Mesenchymal stem cell (in vitro differentiated cells and primary cell): ENCODE results near the gene SLC14A1.

Experiments
- DNase-seq: peaks from one replicate; pipeline ENCODE4 v3.0.0-alpha.2; 2013
- H2AFZ ChIP-seq: one replicate; pipeline ENCODE4 v1.6.1; 2013; ENCODE audit warnings: low read depth, mild to moderate bottlenecking, control low read depth, inconsistent platforms, low read length, moderate library complexity
- H2AK5ac ChIP-seq: 2 replicates; pipeline ENCODE4 v1.6.1; 2013; ENCODE audit warnings: low read length, moderate library complexity, mild to moderate bottlenecking, inconsistent platforms; ENCODE audit not compliant: severe bottlenecking
- H2BK120ac ChIP-seq: one replicate; pipeline ENCODE4 v1.6.1; 2013; ENCODE audit warnings: low read depth, mild to moderate bottlenecking, inconsistent platforms, low read length, moderate library complexity
- H2BK12ac ChIP-seq, 2 experiments: one replicate each; pipeline ENCODE4 v1.6.1; 2013; ENCODE audit warnings: inconsistent platforms in 2 of 2, low read length in 2 of 2, mild to moderate bottlenecking in 2 of 2, moderate library complexity in 2 of 2, control low read depth in 1 of 2
- H2BK15ac ChIP-seq: one replicate; pipeline ENCODE4 v1.6.1; 2013; ENCODE audit warnings: mild to moderate bottlenecking, low read depth, inconsistent platforms; ENCODE audit not compliant: poor library complexity, severe bottlenecking
- H2BK5ac ChIP-seq: 2 replicates; pipeline ENCODE4 v1.6.1; 2013; ENCODE audit warnings: low read depth, mild to moderate bottlenecking, low read length, control low read depth, inconsistent platforms; ENCODE audit not compliant: poor library complexity, severe bottlenecking
- H3K14ac ChIP-seq, 2 experiments: one replicate each; pipeline ENCODE4 v1.6.1; 2013; ENCODE audit warnings: inconsistent platforms in 2 of 2, low read length in 2 of 2, control low read depth in 1 of 2, mild to moderate bottlenecking in 1 of 2, moderate library complexity in 1 of 2
- H3K18ac ChIP-seq, 2 experiments: one replicate each; pipeline ENCODE4 v1.6.1; 2013; ENCODE audit warnings: inconsistent platforms in 2 of 2, low read length in 2 of 2, control low read depth in 1 of 2, low read depth in 1 of 2, mild to moderate bottlenecking in 1 of 2
- H3K23ac ChIP-seq, 2 experiments: one replicate each; pipeline ENCODE4 v1.6.1; 2013; ENCODE audit warnings: inconsistent platforms in 2 of 2, low read length in 2 of 2, mild to moderate bottlenecking in 2 of 2, moderate library complexity in 2 of 2, control low read depth in 1 of 2
- H3K27ac ChIP-seq: 2 replicates; pipeline ENCODE4 v1.5.1; 2013; ENCODE audit warnings: mild to moderate bottlenecking, moderate library complexity, low read length, control low read depth, inconsistent platforms; ENCODE audit not compliant: poor library complexity, severe bottlenecking
- H3K27me3 ChIP-seq, 2 experiments: 2 replicates each; pipeline versions ENCODE4 v1.6.1 to v1.7.0; 2013; ENCODE audit warnings: low read length in 2 of 2, mild to moderate bottlenecking in 2 of 2, moderate library complexity in 2 of 2, control low read depth in 1 of 2, inconsistent platforms in 1 of 2; ENCODE audit not compliant: control insufficient read depth in 1 of 2, insufficient read depth in 1 of 2
- H3K36me3 ChIP-seq, 2 experiments: 2 replicates each; pipeline versions ENCODE4 v1.6.1 to v1.7.0; 2013; ENCODE audit warnings: low read length in 2 of 2, control low read depth in 1 of 2, inconsistent platforms in 1 of 2, low read depth in 1 of 2, mild to moderate bottlenecking in 1 of 2; ENCODE audit not compliant: insufficient read depth in 2 of 2, control insufficient read depth in 1 of 2
- H3K4ac ChIP-seq, 2 experiments: one replicate each; pipeline ENCODE4 v1.6.1; 2013; ENCODE audit warnings: inconsistent platforms in 2 of 2, low read length in 2 of 2, mild to moderate bottlenecking in 2 of 2, moderate library complexity in 2 of 2, control low read depth in 1 of 2, low read depth in 1 of 2
- H3K4me1 ChIP-seq: 2 replicates; pipeline ENCODE4 v1.6.1; 2013; ENCODE audit warnings: low read depth, low read length, control low read depth; ENCODE audit not compliant: control insufficient read depth, insufficient read depth
- H3K4me2 ChIP-seq: 2 replicates; pipeline ENCODE4 v1.6.1; 2013; ENCODE audit warnings: low read length, mild to moderate bottlenecking, inconsistent platforms; ENCODE audit not compliant: poor library complexity, severe bottlenecking
- H3K4me3 ChIP-seq, 2 experiments: 2 replicates each; pipeline versions ENCODE4 v1.5.1 to v1.7.0; 2013; ENCODE audit warnings: low read length in 2 of 2, mild to moderate bottlenecking in 2 of 2, control low read depth in 1 of 2, low read depth in 1 of 2; ENCODE audit not compliant: insufficient read depth in 1 of 2
- H3K79me1 ChIP-seq: replicated peaks from 2 replicates; pipeline ENCODE4 v1.6.1; 2013; ENCODE audit warnings: mild to moderate bottlenecking, control low read depth, low read length, inconsistent platforms; ENCODE audit not compliant: poor library complexity, severe bottlenecking
- H3K9ac ChIP-seq: 2 replicates; pipeline ENCODE4 v1.7.0; 2013; ENCODE audit warnings: mild to moderate bottlenecking, low read length, moderate library complexity
- H3K9me3 ChIP-seq: 2 replicates; pipeline ENCODE4 v1.7.0; 2013; ENCODE audit warnings: mild to moderate bottlenecking, low read length; ENCODE audit not compliant: control insufficient read depth
- H4K8ac ChIP-seq: one replicate; pipeline ENCODE4 v1.6.1; 2013; ENCODE audit warnings: inconsistent platforms, mild to moderate bottlenecking, low read length, moderate library complexity
- H4K91ac ChIP-seq: one replicate; pipeline ENCODE4 v1.6.1; 2013; ENCODE audit warnings: mild to moderate bottlenecking, low read length, inconsistent platforms
- WGBS: methylation state at CpG from one replicate; pipeline ENCODE4 v1.1.7; 2013; ENCODE audit warnings: mixed read lengths; 5-methylcytosine and 5-hydroxymethylcytosine counted together

Gene SLC14A1

GRCh38 chr18:45712061-45712460 is 11.9 kb upstream of the SLC14A1 start:
- H4K91ac ChIP-seq, result no peak overlapping the region
- no peak for DNase-seq
- no peak overlapping the region for H3K18ac ChIP-seq
- no peaks in the 10 kb centered on the region for H3K79me1 ChIP-seq
- H4K8ac ChIP-seq, result no peak overlapping the region
- no peak overlapping the region for H3K4me2 ChIP-seq
- no peak overlapping the region for H3K23ac ChIP-seq
- H3K4me3 ChIP-seq, result no peak overlapping the region
- H3K36me3 ChIP-seq, result no peaks in the 10 kb centered on the region
- H3K4me1 ChIP-seq, result peaks cover 2% of the 10 kb centered on the region
- H3K9ac ChIP-seq, result no peak overlapping the region
- H2AK5ac ChIP-seq, result no peak overlapping the region
- no peaks in the 10 kb centered on the region for H3K27me3 ChIP-seq
- no peak overlapping the region for H2BK15ac ChIP-seq
- H2BK5ac ChIP-seq, result no peak overlapping the region
- no peak overlapping the region for H3K14ac ChIP-seq
- H2BK12ac ChIP-seq, result no peak overlapping the region
- no peak overlapping the region for H2AFZ ChIP-seq
- no peak overlapping the region for H2BK120ac ChIP-seq
- no peak overlapping the region for H3K27ac ChIP-seq
- peaks cover 16% of the 10 kb centered on the region for H3K9me3 ChIP-seq
- H3K4ac ChIP-seq, result no peak overlapping the region

GRCh38 chr18:45713239-45713638 is 10.7 kb upstream of the SLC14A1 start:
- no peak overlapping the region for H3K14ac ChIP-seq
- no peak for DNase-seq
- H2BK120ac ChIP-seq, result no peak overlapping the region

DNA sequence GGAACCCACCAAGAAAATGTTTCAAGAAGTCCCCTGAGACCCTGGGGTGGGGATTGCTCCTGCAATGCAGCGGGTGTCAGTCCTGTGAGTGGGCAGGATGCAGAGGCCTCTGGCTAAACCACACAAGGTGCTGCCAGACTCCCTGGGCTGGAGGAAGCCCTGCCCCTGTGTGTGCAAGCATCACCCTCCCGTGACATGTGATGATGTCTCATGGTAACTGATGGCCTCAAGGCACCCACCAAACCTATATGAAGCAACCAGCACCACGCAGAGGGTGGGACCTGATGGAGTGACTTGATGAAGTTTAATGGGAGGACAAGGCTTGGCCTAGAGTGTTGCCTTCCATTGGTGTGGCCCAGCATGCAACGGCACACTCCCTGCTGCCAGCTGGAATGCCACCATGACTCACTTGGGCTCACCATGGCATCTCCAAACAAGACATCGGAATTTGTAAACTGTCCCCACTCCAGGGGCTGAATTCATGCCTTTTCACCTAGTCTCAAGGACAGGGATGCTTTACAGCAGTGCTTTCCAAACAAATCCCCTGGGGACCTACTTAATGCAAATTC is 8.7 kb upstream of the SLC14A1 start:
- H3K4me2 ChIP-seq, result no peak overlapping the region
- no peak overlapping the region for H2BK15ac ChIP-seq
- 92% methylated on average over 5 of the region's 5 CpGs for WGBS
- no peak for DNase-seq
- peak overlapping the region in 1 of 2 experiments; percentile 54 for H3K18ac ChIP-seq
- H3K27ac ChIP-seq, result no peak overlapping the region
- H3K27me3 ChIP-seq, result no peaks in the 10 kb centered on the region
- H3K36me3 ChIP-seq, result no peaks in the 10 kb centered on the region
- H3K4me3 ChIP-seq, result no peak overlapping the region
- peak overlapping the region; percentile 78 for H4K91ac ChIP-seq
- H3K9ac ChIP-seq, result no peak overlapping the region
- H2BK5ac ChIP-seq, result no peak overlapping the region
- H3K23ac ChIP-seq, result no peak overlapping the region
- H3K4me1 ChIP-seq, result peaks cover 7% of the 10 kb centered on the region
- no peak overlapping the region for H2AFZ ChIP-seq
- no peak overlapping the region for H2BK120ac ChIP-seq
- H2BK12ac ChIP-seq, result peak overlapping the region in 1 of 2 experiments; percentile 70
- no peaks in the 10 kb centered on the region for H3K79me1 ChIP-seq
- no peak overlapping the region for H4K8ac ChIP-seq
- H3K4ac ChIP-seq, result no peak overlapping the region
- no peak overlapping the region for H3K14ac ChIP-seq
- H2AK5ac ChIP-seq, result no peak overlapping the region
- H3K9me3 ChIP-seq, result no peaks in the 10 kb centered on the region

More at GRCh38 chr18:45713239-45713638, 10.7 kb upstream of the SLC14A1 start:
- H3K9me3 ChIP-seq, result peaks cover 16% of the 10 kb centered on the region
- H2BK15ac ChIP-seq, result no peak overlapping the region
- no peak overlapping the region for H2BK5ac ChIP-seq
- no peak overlapping the region for H3K4me3 ChIP-seq
- H4K91ac ChIP-seq, result no peak overlapping the region
- no peak overlapping the region for H4K8ac ChIP-seq
- H3K4me2 ChIP-seq, result no peak overlapping the region
- peaks cover 2% of the 10 kb centered on the region for H3K4me1 ChIP-seq
- H2AK5ac ChIP-seq, result no peak overlapping the region
- no peaks in the 10 kb centered on the region for H3K79me1 ChIP-seq
- no peak overlapping the region for H3K27ac ChIP-seq
- H3K18ac ChIP-seq, result no peak overlapping the region
- no peak overlapping the region for H3K23ac ChIP-seq
- no peaks in the 10 kb centered on the region for H3K36me3 ChIP-seq
- no peak overlapping the region for H2BK12ac ChIP-seq
- no peak overlapping the region for H3K4ac ChIP-seq
- H3K27me3 ChIP-seq, result no peaks in the 10 kb centered on the region
- 100% methylated on average over 1 of the region's 1 CpG for WGBS
- no peak overlapping the region for H2AFZ ChIP-seq
- no peak overlapping the region for H3K9ac ChIP-seq

DNA sequence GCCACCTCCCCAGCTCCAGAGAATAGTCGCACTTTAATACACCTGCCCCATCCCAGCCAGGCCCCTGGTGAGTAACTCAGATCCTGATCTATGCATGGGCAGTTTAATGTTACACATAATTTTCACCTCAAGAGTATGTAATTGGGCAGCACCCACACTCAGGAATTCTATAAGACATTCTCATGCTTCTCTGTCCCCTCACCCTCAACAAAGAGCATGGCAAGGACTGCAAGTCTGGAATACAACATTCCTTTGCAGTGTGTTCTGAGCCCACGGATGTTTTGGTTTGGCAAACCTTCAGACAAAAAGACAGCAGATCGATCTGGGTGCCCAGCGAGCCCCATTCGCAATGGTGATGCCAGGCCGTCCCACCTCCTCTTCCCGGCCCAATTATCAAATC is 4.9 kb upstream of the SLC14A1 start:
- 90% methylated on average over 7 of the region's 7 CpGs for WGBS
- Histone ChIP-seq H2BK12ac (no peak overlapping the region), H2BK15ac (no peak overlapping the region), H3K23ac (no peak overlapping the region), H3K9ac (no peak overlapping the region), H3K27ac (no peak overlapping the region), H3K4ac (no peak overlapping the region), H3K79me1 (no peaks in the 10 kb centered on the region), H4K8ac (no peak overlapping the region), H3K9me3 (no peaks in the 10 kb centered on the region), H2BK5ac (no peak overlapping the region), H3K18ac (peak overlapping the region; percentile 28 to 29), H2AK5ac (no peak overlapping the region), H3K27me3 (no peaks in the 10 kb centered on the region), H3K4me2 (no peak overlapping the region), H3K4me1 (peaks cover 9% of the 10 kb centered on the region), H3K36me3 (no peaks in the 10 kb centered on the region), H4K91ac (peak overlapping the region; percentile 34), H3K14ac (no peak overlapping the region), H2AFZ (no peak overlapping the region), H2BK120ac (no peak overlapping the region), H3K4me3 (no peak overlapping the region)
- DNase-seq, result no peak
